Smooth muscle cell (in vitro differentiated cells): ENCODE measurements around the gene JAK1. TPM values are rescaled to one million over a fixed set of nuclear protein-coding genes. Genes with fewer than 3 reads are reported as not detected.
"Not testable (repeated sequence)": the region's sequence is repeated elsewhere in the genome, so short reads cannot be mapped to it uniquely, and the experiment has no call there.

Experiments used
- DNase-seq: peaks from one replicate; lab custom pipeline; 2025; ENCODE audit not compliant: unreplicated experiment; lab: John Stamatoyannopoulos, UW
- H2AFZ ChIP-seq: fragments of 200-600 bp; sonication (generic); 2 replicates; pipeline ENCODE4 v1.6.0; 2016; ENCODE audit warnings: antibody characterized with exemption, low read depth, mild to moderate bottlenecking
- H3F3A ChIP-seq: fragments of 200-600 bp; sonication (generic); 2 replicates; pipeline ENCODE4 v1.6.0; 2017; ENCODE audit warnings: antibody characterized with exemption, low read depth
- H3K27ac ChIP-seq: fragments of 200-600 bp; sonication (generic); 2 replicates; pipeline ENCODE4 v1.5.1; 2016; ENCODE audit warnings: low read depth, mild to moderate bottlenecking
- H3K27me3 ChIP-seq: fragments of 200-600 bp; sonication (generic); 2 replicates; pipeline ENCODE4 v1.6.1; 2016; ENCODE audit warnings: low read depth, mild to moderate bottlenecking
- H3K36me3 ChIP-seq: fragments of 200-600 bp; sonication (generic); 2 replicates; pipeline ENCODE4 v1.5.1; 2016; ENCODE audit warnings: low read depth
- H3K4me1 ChIP-seq: fragments of 200-600 bp; sonication (generic); 2 replicates; pipeline ENCODE4 v1.5.1; 2016; ENCODE audit warnings: low read depth
- H3K4me2 ChIP-seq: fragments of 200-600 bp; sonication (generic); 2 replicates; pipeline ENCODE4 v1.6.0; 2016; ENCODE audit warnings: mild to moderate bottlenecking
- H3K4me3 ChIP-seq: fragments of 200-600 bp; sonication (generic); 2 replicates; pipeline ENCODE4 v1.5.1; 2016; ENCODE audit warnings: mild to moderate bottlenecking
- H3K79me2 ChIP-seq: fragments of 200-600 bp; sonication (generic); 2 replicates; pipeline ENCODE4 v1.6.0; 2016; ENCODE audit warnings: low read depth, mild to moderate bottlenecking
- H3K9ac ChIP-seq: fragments of 200-600 bp; sonication (generic); 2 replicates; pipeline ENCODE4 v1.6.0; 2016; ENCODE audit warnings: low read depth
- H3K9me3 ChIP-seq: fragments of 200-600 bp; sonication (generic); replicated peaks from 2 replicates; pipeline ENCODE4 v1.5.1; 2016; ENCODE audit warnings: low read depth
- H4K20me1 ChIP-seq: fragments of 200-600 bp; sonication (generic); 2 replicates; pipeline ENCODE4 v1.6.0; 2016; ENCODE audit warnings: low read depth
- WGBS: methylation state at CpG from one replicate; pipeline ENCODE4 v1.1.7; 2016; ENCODE audit warnings: low lambda C conversion rate; 5-methylcytosine and 5-hydroxymethylcytosine counted together
- polyA plus RNA-seq: library from polyadenylated mRNA; unstranded; fragments of >200 nt; fragmentation: Nextera tagmentation; extraction: Ambion mirVana; gene quantifications from 2 replicates; pipeline ENCODE4 v1.2.1, GENCODE V29; 2016
- total RNA-seq: library from RNA; depleted of rRNA; stranded (reverse); fragments of >200 nt; gene quantifications from 2 replicates; pipeline ENCODE4 v1.2.3, GENCODE V29; 2014
- TF ChIP-seq, protein P1 (sequence below): fragments of 200-600 bp; sonication (generic); IDR thresholded peaks from 2 replicates; pipeline ENCODE4 v1.5.1; 2017; ENCODE audit warnings: borderline replicate concordance, mild to moderate bottlenecking, antibody characterized with exemption; ENCODE audit not compliant: insufficient read depth, poor library complexity, severe bottlenecking

The JAK1 gene
- total and polyA plus RNA-seq, 2 experiments from 2014 or later: 44.9 to 110 TPM

DNA sequence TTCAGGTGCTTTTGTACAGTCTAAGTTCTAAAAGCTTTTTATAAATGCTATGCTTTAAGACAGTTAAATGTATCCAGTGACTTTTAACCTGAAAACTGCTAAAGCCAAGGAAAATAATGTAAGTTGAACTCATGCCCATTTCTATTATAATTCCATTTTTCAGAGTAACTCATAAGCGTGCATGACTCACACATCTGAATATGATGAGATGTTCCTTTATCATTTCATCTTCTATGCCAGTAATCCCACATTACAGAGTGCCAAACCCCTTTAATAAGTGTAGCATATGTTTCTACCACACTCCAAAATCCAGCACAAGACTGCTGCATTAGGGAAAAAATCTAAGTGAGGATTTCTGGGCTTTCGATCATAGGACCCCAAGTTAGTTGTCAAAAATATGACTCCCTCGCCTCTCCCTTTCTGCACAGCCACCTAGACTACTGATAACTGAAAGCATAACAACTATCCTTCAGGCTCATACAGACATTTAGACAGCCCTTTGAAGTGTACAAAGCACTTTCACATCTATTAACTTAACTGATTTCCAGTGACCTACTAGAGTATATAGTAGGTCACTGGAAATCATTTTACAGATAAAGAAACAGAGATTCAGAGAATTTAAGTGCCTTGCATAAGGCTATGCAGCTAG, 45.3 kb downstream of the JAK1 start:
- Histone ChIP-seq H4K20me1 (peaks cover 69% of the 10 kb centered on the region), H3K27ac (peak overlapping the region; percentile 6), H3K9ac (no peak overlapping the region), H3F3A (peaks cover 9% of the 10 kb centered on the region), H3K4me1 (no peaks in the 10 kb centered on the region), H3K9me3 (no peaks in the 10 kb centered on the region), H3K4me3 (no peak overlapping the region), H3K36me3 (no peaks in the 10 kb centered on the region), H2AFZ (no peak overlapping the region), H3K4me2 (no peak overlapping the region), H3K27me3 (no peaks in the 10 kb centered on the region), H3K79me2 (peaks cover 79% of the 10 kb centered on the region)
- TF ChIP-seq, protein P1, sequence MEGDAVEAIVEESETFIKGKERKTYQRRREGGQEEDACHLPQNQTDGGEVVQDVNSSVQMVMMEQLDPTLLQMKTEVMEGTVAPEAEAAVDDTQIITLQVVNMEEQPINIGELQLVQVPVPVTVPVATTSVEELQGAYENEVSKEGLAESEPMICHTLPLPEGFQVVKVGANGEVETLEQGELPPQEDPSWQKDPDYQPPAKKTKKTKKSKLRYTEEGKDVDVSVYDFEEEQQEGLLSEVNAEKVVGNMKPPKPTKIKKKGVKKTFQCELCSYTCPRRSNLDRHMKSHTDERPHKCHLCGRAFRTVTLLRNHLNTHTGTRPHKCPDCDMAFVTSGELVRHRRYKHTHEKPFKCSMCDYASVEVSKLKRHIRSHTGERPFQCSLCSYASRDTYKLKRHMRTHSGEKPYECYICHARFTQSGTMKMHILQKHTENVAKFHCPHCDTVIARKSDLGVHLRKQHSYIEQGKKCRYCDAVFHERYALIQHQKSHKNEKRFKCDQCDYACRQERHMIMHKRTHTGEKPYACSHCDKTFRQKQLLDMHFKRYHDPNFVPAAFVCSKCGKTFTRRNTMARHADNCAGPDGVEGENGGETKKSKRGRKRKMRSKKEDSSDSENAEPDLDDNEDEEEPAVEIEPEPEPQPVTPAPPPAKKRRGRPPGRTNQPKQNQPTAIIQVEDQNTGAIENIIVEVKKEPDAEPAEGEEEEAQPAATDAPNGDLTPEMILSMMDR: no peak
- DNase-seq: no peak
- 91% methylated on average over 3 of the region's 3 CpGs for WGBS

DNA sequence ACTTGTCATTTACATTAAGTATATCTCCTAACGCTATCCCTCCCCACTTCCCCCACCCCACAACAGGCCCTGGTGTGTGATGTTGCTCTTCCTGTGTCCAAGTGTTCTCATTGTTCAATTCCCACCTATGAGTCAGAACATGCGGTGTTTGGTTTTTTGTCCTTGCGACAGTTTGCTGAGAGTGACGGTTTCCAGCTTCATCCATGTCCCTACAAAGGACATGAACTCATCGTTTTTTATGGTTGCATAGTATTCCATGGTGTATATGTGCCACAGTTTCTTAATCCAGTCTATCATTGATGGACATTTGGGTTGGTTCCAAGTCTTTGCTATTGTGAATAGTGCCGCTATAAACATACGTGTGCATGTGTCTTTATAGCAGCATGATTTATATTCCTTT, 47.2 kb downstream of the JAK1 start:
- H3F3A ChIP-seq, H2AFZ ChIP-seq, DNase-seq, H3K4me3 ChIP-seq, H3K27me3 ChIP-seq, H3K9me3 ChIP-seq, H3K4me2 ChIP-seq, H3K36me3 ChIP-seq, H3K4me1 ChIP-seq, H3K9ac ChIP-seq, H3K27ac ChIP-seq: not testable (repeated sequence)
- Histone ChIP-seq H4K20me1 (peaks cover 58% of the 10 kb centered on the region), H3K79me2 (peaks cover 79% of the 10 kb centered on the region)
- 95% methylated on average over 7 of the region's 7 CpGs for WGBS

DNA sequence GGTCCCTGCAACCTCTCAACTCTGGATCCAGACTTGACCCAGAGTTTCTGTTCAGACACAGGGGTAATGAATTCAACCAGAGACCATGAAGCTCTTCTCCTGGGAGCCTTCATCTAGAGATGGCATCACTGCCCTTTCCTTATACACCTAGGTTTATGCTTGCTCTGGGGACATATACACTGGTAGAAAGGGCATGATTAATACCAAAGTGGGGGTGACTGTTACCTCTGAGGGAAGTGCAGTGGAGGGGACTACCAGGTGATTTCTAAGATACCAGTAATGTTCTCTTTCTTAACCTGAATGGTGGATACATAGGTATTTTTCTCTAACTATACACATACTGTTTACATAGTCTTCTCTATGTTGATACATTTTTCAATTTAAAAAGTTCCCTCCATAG, 48.4 kb downstream of the JAK1 start:
- TF ChIP-seq, protein P1: no peak
- no peaks in the 10 kb centered on the region for H3K36me3 ChIP-seq
- H3K4me3 ChIP-seq: no peak overlapping the region
- H3K79me2 ChIP-seq: peaks cover 78% of the 10 kb centered on the region
- H3K27me3 ChIP-seq: no peaks in the 10 kb centered on the region
- H3K9me3 ChIP-seq: no peaks in the 10 kb centered on the region
- peak overlapping the region; percentile 76 for H3K27ac ChIP-seq
- no peaks in the 10 kb centered on the region for H3K4me1 ChIP-seq
- no peak overlapping the region for H2AFZ ChIP-seq
- no peak overlapping the region for H3K9ac ChIP-seq
- H3K4me2 ChIP-seq: peak overlapping the region; percentile 45
- peaks cover 9% of the 10 kb centered on the region for H3F3A ChIP-seq
- no peak for DNase-seq
- peaks cover 48% of the 10 kb centered on the region for H4K20me1 ChIP-seq

DNA sequence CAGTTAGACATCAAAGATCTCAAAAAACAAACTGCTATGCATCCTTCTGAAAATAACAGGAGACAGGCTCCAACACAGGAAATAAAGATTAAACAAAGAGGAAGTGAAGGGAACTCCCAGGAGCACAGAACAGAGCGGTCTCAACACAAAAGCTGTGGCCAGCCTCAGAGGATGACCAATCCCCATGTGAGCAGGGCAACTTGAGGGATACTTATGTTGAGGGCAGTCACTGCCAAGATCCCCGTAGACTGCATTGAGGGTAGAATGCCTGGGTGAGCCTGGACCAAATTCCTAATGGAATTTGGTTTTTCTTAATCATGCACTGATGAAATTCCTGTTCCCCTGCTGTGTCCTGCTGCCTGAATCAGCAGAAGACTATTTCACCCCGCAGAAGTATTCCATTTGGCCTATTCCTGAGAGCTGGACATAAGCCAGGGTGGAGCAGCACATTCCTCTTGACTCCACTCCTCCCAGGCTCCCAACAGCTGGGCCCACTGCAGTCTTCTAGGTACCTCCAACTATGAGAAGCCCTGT, 49.0 kb downstream of the JAK1 start:
- H3K4me1 ChIP-seq: no peaks in the 10 kb centered on the region
- TF ChIP-seq, protein P1: no peak
- peak overlapping the region; percentile 76 for H3K27ac ChIP-seq
- H2AFZ ChIP-seq: no peak overlapping the region
- no peaks in the 10 kb centered on the region for H3K9me3 ChIP-seq
- no peak overlapping the region for H3K4me3 ChIP-seq
- DNase-seq: no peak
- H3K36me3 ChIP-seq: no peaks in the 10 kb centered on the region
- H3K27me3 ChIP-seq: no peaks in the 10 kb centered on the region
- H3K79me2 ChIP-seq: peaks cover 78% of the 10 kb centered on the region
- peaks cover 48% of the 10 kb centered on the region for H4K20me1 ChIP-seq
- peak overlapping the region; percentile 45 for H3K4me2 ChIP-seq
- peaks cover 9% of the 10 kb centered on the region for H3F3A ChIP-seq
- peak overlapping the region; percentile 10 for H3K9ac ChIP-seq
- WGBS: 28% methylated on average over 3 of the region's 3 CpGs
